ENCODE data around the gene PEAR1.

PEAR1 gene

GRCh38 chr1:156944848-156945247 lies 51.3 kb downstream of the PEAR1 start:
- H4K8ac ChIP-seq (ENCODE audit: low read length): no peak overlapping the region
- no peaks in the 10 kb centered on the region for H3K27me3 ChIP-seq (ENCODE audit: control insufficient read depth in 1 of 2, insufficient read depth in 1 of 2, low read length in 2 of 2)
- H3K4ac ChIP-seq (ENCODE audit: low read depth in 1 of 2, low read length in 2 of 2): no peak overlapping the region
- no peaks in the 10 kb centered on the region for H3K9me3 ChIP-seq (ENCODE audit: control insufficient read depth, low read length)
- H2AK5ac ChIP-seq (ENCODE audit: low read length, severe bottlenecking): no peak overlapping the region
- no peak overlapping the region for H2BK5ac ChIP-seq (ENCODE audit: low read depth, low read length, poor library complexity, severe bottlenecking)
- H3K14ac ChIP-seq (ENCODE audit: low read length in 2 of 2): no peak overlapping the region
- 99% methylated on average over 8 of the region's 8 CpGs for WGBS
- no peak overlapping the region for H2AFZ ChIP-seq (ENCODE audit: low read depth, low read length)
- H2BK12ac ChIP-seq (ENCODE audit: low read length in 2 of 2): no peak overlapping the region
- no peaks in the 10 kb centered on the region for H3K79me1 ChIP-seq (replicated peaks; ENCODE audit: low read length, poor library complexity, severe bottlenecking)
- no peak overlapping the region for H3K27ac ChIP-seq (ENCODE audit: low read length, poor library complexity, severe bottlenecking)
- no peak overlapping the region for H3K23ac ChIP-seq (ENCODE audit: low read length in 2 of 2)
- no peak for DNase-seq
- H3K9ac ChIP-seq (ENCODE audit: low read length): no peak overlapping the region
- peaks cover 91 to 99% of the 10 kb centered on the region in 2 experiments for H3K36me3 ChIP-seq (ENCODE audit: control insufficient read depth in 1 of 2, insufficient read depth in 2 of 2, low read depth in 1 of 2, low read length in 2 of 2)
- no peak overlapping the region for H2BK120ac ChIP-seq (ENCODE audit: low read depth, low read length)
- H4K91ac ChIP-seq (ENCODE audit: low read length): no peak overlapping the region
- H3K4me2 ChIP-seq (ENCODE audit: low read length, poor library complexity, severe bottlenecking): no peak overlapping the region
- H3K4me3 ChIP-seq (ENCODE audit: insufficient read depth in 1 of 2, low read depth in 1 of 2, low read length in 2 of 2): no peak overlapping the region
- no peak overlapping the region for H3K18ac ChIP-seq (ENCODE audit: low read depth in 1 of 2, low read length in 2 of 2)
- H2BK15ac ChIP-seq (ENCODE audit: low read depth, poor library complexity, severe bottlenecking): no peak overlapping the region
- no peaks in the 10 kb centered on the region for H3K4me1 ChIP-seq (ENCODE audit: control insufficient read depth, insufficient read depth, low read depth, low read length)

DNA sequence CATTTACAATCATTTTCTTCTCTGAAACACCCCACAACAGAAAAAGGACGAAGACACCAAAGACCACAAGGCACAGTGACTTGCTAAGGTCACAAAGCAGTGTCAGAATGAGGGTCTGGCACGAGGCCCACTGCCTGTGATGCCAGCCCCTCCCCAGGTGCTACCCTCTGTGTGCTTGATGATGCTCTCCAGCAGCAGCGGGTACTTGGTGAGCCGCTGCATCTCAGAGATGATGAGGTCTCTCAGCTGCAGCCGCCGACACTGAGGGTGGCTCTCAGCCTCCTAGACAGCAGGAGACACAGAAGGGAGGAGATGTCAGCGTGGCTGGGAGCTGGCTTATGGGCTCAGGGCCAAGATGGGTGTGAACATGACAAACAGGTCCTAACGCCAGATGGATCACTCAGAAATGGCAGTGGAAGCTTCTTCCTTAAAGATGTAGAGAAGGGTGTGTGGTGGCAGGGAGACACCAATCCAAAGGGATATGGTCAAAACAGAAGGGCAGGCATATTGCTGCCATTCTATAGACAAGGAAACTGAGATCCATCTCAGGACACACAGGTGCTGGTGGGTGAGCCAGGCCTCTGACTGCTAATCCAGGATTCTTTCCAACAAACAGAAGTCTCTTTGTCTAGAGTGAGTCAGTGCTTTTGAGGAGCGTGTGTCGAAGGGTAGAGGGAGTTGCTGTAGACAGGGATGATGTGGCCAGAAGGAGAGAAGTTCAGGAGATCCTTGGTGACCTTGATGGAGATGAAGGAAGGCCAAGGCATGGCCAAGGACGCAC lies 52.6 kb downstream of the PEAR1 start:
- Histone ChIP-seq H4K8ac (ENCODE audit: low read length) (no peak overlapping the region), H3K27me3 (ENCODE audit: control insufficient read depth in 1 of 2, insufficient read depth in 1 of 2, low read length in 2 of 2) (no peaks in the 10 kb centered on the region), H3K23ac (ENCODE audit: low read length in 2 of 2) (no peak overlapping the region), H3K4me3 (ENCODE audit: insufficient read depth in 1 of 2, low read depth in 1 of 2, low read length in 2 of 2) (no peak overlapping the region), H2BK120ac (ENCODE audit: low read depth, low read length) (no peak overlapping the region), H2BK15ac (ENCODE audit: low read depth, poor library complexity, severe bottlenecking) (no peak overlapping the region), H2BK12ac (ENCODE audit: low read length in 2 of 2) (no peak overlapping the region), H3K14ac (ENCODE audit: low read length in 2 of 2) (no peak overlapping the region), H4K91ac (ENCODE audit: low read length) (no peak overlapping the region), H3K9me3 (ENCODE audit: control insufficient read depth, low read length) (no peaks in the 10 kb centered on the region), H3K27ac (ENCODE audit: low read length, poor library complexity, severe bottlenecking) (no peak overlapping the region), H3K18ac (ENCODE audit: low read depth in 1 of 2, low read length in 2 of 2) (no peak overlapping the region), H3K79me1 (replicated peaks; ENCODE audit: low read length, poor library complexity, severe bottlenecking) (no peaks in the 10 kb centered on the region), H3K4ac (ENCODE audit: low read depth in 1 of 2, low read length in 2 of 2) (no peak overlapping the region), H3K9ac (ENCODE audit: low read length) (no peak overlapping the region), H3K4me1 (ENCODE audit: control insufficient read depth, insufficient read depth, low read depth, low read length) (no peaks in the 10 kb centered on the region), H3K4me2 (ENCODE audit: low read length, poor library complexity, severe bottlenecking) (no peak overlapping the region), H2BK5ac (ENCODE audit: low read depth, low read length, poor library complexity, severe bottlenecking) (no peak overlapping the region), H2AFZ (ENCODE audit: low read depth, low read length) (no peak overlapping the region), H2AK5ac (ENCODE audit: low read length, severe bottlenecking) (no peak overlapping the region), H3K36me3 (ENCODE audit: control insufficient read depth in 1 of 2, insufficient read depth in 2 of 2, low read depth in 1 of 2, low read length in 2 of 2) (peaks cover 85 to 99% of the 10 kb centered on the region in 2 experiments)
- no peak for DNase-seq
- WGBS: 96% methylated on average over 11 of the region's 11 CpGs

DNA sequence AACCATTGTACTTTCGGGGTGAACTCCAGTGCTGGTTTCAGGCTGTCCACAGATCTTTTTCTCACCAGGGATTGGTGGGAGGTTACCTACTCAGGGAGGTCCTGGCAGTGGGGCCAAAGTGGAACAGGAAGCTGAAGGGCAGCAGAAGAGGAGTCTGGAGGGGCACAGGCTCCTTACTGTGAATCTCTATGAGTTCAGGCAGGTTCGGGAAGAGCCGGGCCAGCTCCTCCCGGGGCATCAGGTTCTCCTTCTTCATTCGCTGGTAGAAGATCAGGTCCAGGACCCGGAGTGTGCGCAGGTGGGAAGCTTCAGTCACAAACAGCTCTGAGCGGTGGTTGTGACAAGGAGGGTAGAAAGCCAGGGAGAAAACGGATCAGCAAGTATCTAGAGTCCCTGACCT lies 53.6 kb downstream of the PEAR1 start:
- Histone ChIP-seq H3K79me1 (replicated peaks; ENCODE audit: low read length, poor library complexity, severe bottlenecking) (no peaks in the 10 kb centered on the region), H2BK5ac (ENCODE audit: low read depth, low read length, poor library complexity, severe bottlenecking) (no peak overlapping the region), H3K9ac (ENCODE audit: low read length) (no peak overlapping the region), H4K91ac (ENCODE audit: low read length) (no peak overlapping the region), H3K4ac (ENCODE audit: low read depth in 1 of 2, low read length in 2 of 2) (no peak overlapping the region), H3K27me3 (ENCODE audit: control insufficient read depth in 1 of 2, insufficient read depth in 1 of 2, low read length in 2 of 2) (no peaks in the 10 kb centered on the region), H3K4me3 (ENCODE audit: insufficient read depth in 1 of 2, low read depth in 1 of 2, low read length in 2 of 2) (no peak overlapping the region), H3K14ac (ENCODE audit: low read length in 2 of 2) (no peak overlapping the region), H3K9me3 (ENCODE audit: control insufficient read depth, low read length) (no peaks in the 10 kb centered on the region), H4K8ac (ENCODE audit: low read length) (no peak overlapping the region), H2AFZ (ENCODE audit: low read depth, low read length) (no peak overlapping the region), H3K18ac (ENCODE audit: low read depth in 1 of 2, low read length in 2 of 2) (no peak overlapping the region), H2BK15ac (ENCODE audit: low read depth, poor library complexity, severe bottlenecking) (no peak overlapping the region), H3K4me1 (ENCODE audit: control insufficient read depth, insufficient read depth, low read depth, low read length) (no peaks in the 10 kb centered on the region), H3K27ac (ENCODE audit: low read length, poor library complexity, severe bottlenecking) (no peak overlapping the region), H2BK120ac (ENCODE audit: low read depth, low read length) (no peak overlapping the region), H3K23ac (ENCODE audit: low read length in 2 of 2) (no peak overlapping the region), H3K36me3 (ENCODE audit: control insufficient read depth in 1 of 2, insufficient read depth in 2 of 2, low read depth in 1 of 2, low read length in 2 of 2) (peaks cover 81 to 99% of the 10 kb centered on the region in 2 experiments), H2BK12ac (ENCODE audit: low read length in 2 of 2) (no peak overlapping the region), H2AK5ac (ENCODE audit: low read length, severe bottlenecking) (no peak overlapping the region), H3K4me2 (ENCODE audit: low read length, poor library complexity, severe bottlenecking) (no peak overlapping the region)
- no peak for DNase-seq
- WGBS: 98% methylated on average over 9 of the region's 9 CpGs

DNA sequence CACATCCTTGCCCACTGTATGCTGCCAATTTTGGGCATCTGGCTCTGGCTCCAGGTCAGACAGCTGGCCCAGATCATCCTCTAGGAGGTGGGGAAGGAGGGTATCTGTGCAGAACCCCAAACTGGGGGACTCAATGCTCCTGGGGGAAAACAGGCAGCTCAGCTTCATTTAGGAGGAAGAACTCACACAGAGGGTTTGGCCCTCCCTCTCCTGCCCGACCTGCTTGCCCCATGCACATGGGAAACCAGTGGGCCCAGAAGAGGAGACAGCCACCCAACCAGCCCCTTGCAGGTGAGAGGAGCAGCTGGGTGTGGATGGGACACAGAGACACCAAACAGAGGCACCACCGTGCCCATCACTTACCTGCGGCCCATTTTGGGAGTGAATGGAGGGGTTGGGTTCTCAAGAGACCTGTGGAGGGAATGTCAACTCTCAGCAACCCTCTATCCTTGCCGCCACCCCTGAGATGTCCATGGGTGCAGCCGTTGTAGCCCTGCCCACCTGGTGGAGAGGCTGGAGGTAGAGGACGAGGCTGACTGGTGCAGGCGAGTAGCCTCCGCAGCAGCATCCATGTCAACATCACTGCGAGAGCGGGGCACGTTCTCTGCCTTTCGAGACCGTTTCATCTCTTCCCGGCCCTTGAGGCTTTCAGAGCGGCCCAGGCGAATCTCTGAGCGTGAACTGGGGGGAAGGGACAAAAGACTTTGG lies 54.5 kb downstream of the PEAR1 start:
- Histone ChIP-seq H2BK15ac (ENCODE audit: low read depth, poor library complexity, severe bottlenecking) (no peak overlapping the region), H3K9ac (ENCODE audit: low read length) (no peak overlapping the region), H3K4me1 (ENCODE audit: control insufficient read depth, insufficient read depth, low read depth, low read length) (no peaks in the 10 kb centered on the region), H3K4ac (ENCODE audit: low read depth in 1 of 2, low read length in 2 of 2) (no peak overlapping the region), H4K91ac (ENCODE audit: low read length) (no peak overlapping the region), H4K8ac (ENCODE audit: low read length) (no peak overlapping the region), H3K14ac (ENCODE audit: low read length in 2 of 2) (no peak overlapping the region), H2BK5ac (ENCODE audit: low read depth, low read length, poor library complexity, severe bottlenecking) (no peak overlapping the region), H3K23ac (ENCODE audit: low read length in 2 of 2) (no peak overlapping the region), H3K9me3 (ENCODE audit: control insufficient read depth, low read length) (no peaks in the 10 kb centered on the region), H2BK120ac (ENCODE audit: low read depth, low read length) (no peak overlapping the region), H2AK5ac (ENCODE audit: low read length, severe bottlenecking) (no peak overlapping the region), H3K27ac (ENCODE audit: low read length, poor library complexity, severe bottlenecking) (no peak overlapping the region), H3K27me3 (ENCODE audit: control insufficient read depth in 1 of 2, insufficient read depth in 1 of 2, low read length in 2 of 2) (no peaks in the 10 kb centered on the region), H3K79me1 (replicated peaks; ENCODE audit: low read length, poor library complexity, severe bottlenecking) (no peaks in the 10 kb centered on the region), H3K18ac (ENCODE audit: low read depth in 1 of 2, low read length in 2 of 2) (no peak overlapping the region), H3K4me3 (ENCODE audit: insufficient read depth in 1 of 2, low read depth in 1 of 2, low read length in 2 of 2) (no peak overlapping the region), H2AFZ (ENCODE audit: low read depth, low read length) (no peak overlapping the region), H3K4me2 (ENCODE audit: low read length, poor library complexity, severe bottlenecking) (no peak overlapping the region), H2BK12ac (ENCODE audit: low read length in 2 of 2) (no peak overlapping the region), H3K36me3 (ENCODE audit: control insufficient read depth in 1 of 2, insufficient read depth in 2 of 2, low read depth in 1 of 2, low read length in 2 of 2) (peaks cover 78 to 99% of the 10 kb centered on the region in 2 experiments)
- WGBS: 97% methylated on average over 17 of the region's 17 CpGs
- DNase-seq: no peak

All from mesenchymal stem cell (in vitro differentiated cells and primary cell).